Ammon's horn (tissue), 1 donor: ENCODE measurements around the gene FOXO4.
"Not testable (repeated sequence)": the region's sequence is repeated elsewhere in the genome, so short reads cannot be mapped to it uniquely, and the experiment has no call there.

Source experiments
- DNase-seq: peaks from one replicate; pipeline ENCODE4 v3.0.0-alpha.2; 2016; ENCODE audit warnings: low spot score

FOXO4 gene

GRCh38 chrX:71095555-71095980 is at the start of gene FOXO4:
Gene FOXO4 (plus strand): TSS chrX:71095851. CDS start chrX:71096529, 678 bp downstream.
- peak; percentile 95 for DNase-seq

- not testable (repeated sequence) for DNase-seq
Observed at GRCh38 chrX:71047891-71048290, 47.8 kb upstream of the FOXO4 start.

GRCh38 chrX:71052721-71053120 is 42.9 kb upstream of the FOXO4 start:
- no peak for DNase-seq

GRCh38 chrX:71053217-71053621 is 42.4 kb upstream of the FOXO4 start:
- peak; percentile 2 for DNase-seq

- no peak for DNase-seq
Observed at GRCh38 chrX:71056867-71057266, 38.8 kb upstream of the FOXO4 start.

- DNase-seq: no peak
Observed at GRCh38 chrX:71057848-71058530, 37.7 kb upstream of the FOXO4 start.

- DNase-seq: no peak
Observed at GRCh38 chrX:71060127-71060526, 35.5 kb upstream of the FOXO4 start.

- DNase-seq: no peak
Observed at GRCh38 chrX:71067089-71067488, 28.6 kb upstream of the FOXO4 start.

- no peak for DNase-seq
Observed at GRCh38 chrX:71067712-71068043, 28.0 kb upstream of the FOXO4 start.

GRCh38 chrX:71068044-71068918 is 27.4 kb upstream of the FOXO4 start, which contains the start of gene SNX12:
Gene SNX12 (minus strand): TSS chrX:71068334. CDS start chrX:71068306, 28 bp downstream.
- DNase-seq: peak; percentile 94

- no peak for DNase-seq
Observed at GRCh38 chrX:71070531-71070930, 25.1 kb upstream of the FOXO4 start.

GRCh38 chrX:71081330-71082123 is 14.1 kb upstream of the FOXO4 start:
- no peak for DNase-seq

- DNase-seq: no peak
Observed at GRCh38 chrX:71082124-71082647, 13.5 kb upstream of the FOXO4 start.

- no peak for DNase-seq
Observed at GRCh38 chrX:71082822-71083221, 12.8 kb upstream of the FOXO4 start.

GRCh38 chrX:71085900-71086299 is 9.8 kb upstream of the FOXO4 start:
- DNase-seq: no peak

- DNase-seq: no peak
Observed at GRCh38 chrX:71091263-71091662, 4.4 kb upstream of the FOXO4 start.

- no peak for DNase-seq
Observed at GRCh38 chrX:71095033-71095432, 618 bp upstream of the FOXO4 start.

- DNase-seq: peak; percentile 25
Observed at GRCh38 chrX:71095981-71096759, 519 bp downstream of the FOXO4 start.

GRCh38 chrX:71096760-71097032 is 1.0 kb downstream of the FOXO4 start:
- DNase-seq: no peak

- DNase-seq: peak; percentile 62
Observed at GRCh38 chrX:71098302-71098701, 2.7 kb downstream of the FOXO4 start.

- DNase-seq: no peak
Observed at GRCh38 chrX:71098951-71099506, 3.4 kb downstream of the FOXO4 start.
